LoVo (cell line): ENCODE results near the gene OLFM2.

ENCODE experiments used
- DNase-seq: peaks from one replicate; pipeline ENCODE4 v3.0.0-alpha.2; 2016; ENCODE audit warnings: low spot score

OLFM2 gene

GRCh38 chr19:9906475-9907087, 29.7 kb downstream of the OLFM2 start:
- no peak for DNase-seq

- DNase-seq = no peak
Measured at GRCh38 chr19:9903336-9903735, 33.0 kb downstream of the OLFM2 start.

DNA sequence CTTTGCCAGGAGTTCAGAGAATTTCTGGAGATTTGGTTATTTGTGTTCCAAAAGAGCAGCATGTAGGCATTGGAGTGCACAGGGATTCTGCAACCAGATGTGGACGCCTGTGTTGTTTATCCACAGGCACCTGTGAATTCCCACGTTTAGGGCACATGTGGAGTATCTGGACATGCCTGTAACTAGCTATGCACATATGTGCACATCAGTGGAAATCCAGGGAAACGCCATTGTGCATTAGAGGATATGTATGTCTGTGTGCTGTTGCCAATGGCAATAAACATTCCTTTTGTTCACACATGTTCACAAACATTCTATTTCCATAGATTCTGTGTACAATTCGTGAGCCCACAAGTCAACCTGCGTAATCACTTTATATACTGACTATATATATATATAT, 34.7 kb downstream of the OLFM2 start:
- no peak for DNase-seq

GRCh38 chr19:9901020-9901419, 35.3 kb downstream of the OLFM2 start:
- DNase-seq = no peak

- no peak for DNase-seq
Measured at GRCh38 chr19:9891609-9892373, 44.5 kb downstream of the OLFM2 start.

DNA sequence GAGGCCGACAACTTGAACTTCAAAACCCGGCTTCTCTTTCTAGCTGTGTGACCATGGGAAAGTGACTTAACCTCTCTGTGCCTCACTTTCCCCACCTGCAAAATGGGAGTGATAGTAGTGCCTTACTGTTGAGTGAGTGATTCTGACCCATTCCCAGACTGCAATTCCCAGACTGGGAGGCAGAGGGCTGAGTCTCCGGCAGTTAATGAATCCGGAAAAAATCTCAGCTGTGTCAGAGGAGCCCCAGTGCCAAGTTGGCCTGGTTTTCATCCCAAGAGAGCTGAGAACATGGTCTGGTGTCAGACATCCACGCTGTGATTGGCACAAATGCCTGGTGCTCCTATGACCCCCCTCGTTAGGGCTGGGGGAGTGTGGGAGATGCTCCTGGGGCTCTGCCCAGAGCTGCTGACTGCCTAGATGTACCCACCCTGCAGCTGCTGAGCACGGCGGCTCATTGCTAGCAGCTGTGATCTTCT, 51.2 kb downstream of the OLFM2 start:
- no peak for DNase-seq

GRCh38 chr19:9883764-9884163, 52.6 kb downstream of the OLFM2 start:
- no peak for DNase-seq

- peak; percentile 17 for DNase-seq
Measured at GRCh38 chr19:9883231-9883758, 53.0 kb downstream of the OLFM2 start.

GRCh38 chr19:9881720-9882119, 54.6 kb downstream of the OLFM2 start:
- peak; percentile 67 for DNase-seq

DNA sequence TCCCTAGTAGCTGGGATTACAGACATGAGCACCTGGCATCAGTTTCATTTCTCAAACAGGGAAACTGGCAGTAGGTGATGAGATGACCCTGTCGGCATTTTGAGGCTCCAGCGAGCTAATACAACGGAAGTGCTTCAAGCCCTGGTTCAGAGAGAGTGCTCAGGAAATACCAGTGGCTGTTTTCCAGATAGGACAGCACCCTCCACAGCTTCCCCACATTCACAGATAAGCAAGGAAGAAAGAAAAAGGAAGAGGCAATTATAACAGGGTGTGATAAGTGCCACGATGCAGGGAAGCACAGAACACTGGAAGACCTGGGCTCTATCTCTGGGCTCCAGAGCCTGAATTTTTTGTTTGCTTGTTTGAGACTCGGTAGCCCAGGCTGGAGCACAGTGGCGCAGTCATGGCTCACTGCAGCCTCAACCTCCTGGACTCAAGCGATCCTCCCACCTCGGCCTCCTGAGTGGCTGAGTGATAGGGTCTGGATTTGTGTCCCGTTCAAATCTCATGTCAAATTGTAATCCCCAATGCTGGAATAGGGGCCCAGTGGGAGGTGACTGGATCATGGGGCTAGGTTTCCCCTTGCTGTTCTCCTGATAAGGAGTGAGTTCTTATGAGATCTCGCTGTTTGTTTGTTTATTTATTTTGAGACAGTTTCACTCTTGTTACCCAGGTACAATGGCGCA, 57.7 kb downstream of the OLFM2 start:
- no peak for DNase-seq

GRCh38 chr19:9877780-9878510, 58.4 kb downstream of the OLFM2 start:
- no peak for DNase-seq

DNA sequence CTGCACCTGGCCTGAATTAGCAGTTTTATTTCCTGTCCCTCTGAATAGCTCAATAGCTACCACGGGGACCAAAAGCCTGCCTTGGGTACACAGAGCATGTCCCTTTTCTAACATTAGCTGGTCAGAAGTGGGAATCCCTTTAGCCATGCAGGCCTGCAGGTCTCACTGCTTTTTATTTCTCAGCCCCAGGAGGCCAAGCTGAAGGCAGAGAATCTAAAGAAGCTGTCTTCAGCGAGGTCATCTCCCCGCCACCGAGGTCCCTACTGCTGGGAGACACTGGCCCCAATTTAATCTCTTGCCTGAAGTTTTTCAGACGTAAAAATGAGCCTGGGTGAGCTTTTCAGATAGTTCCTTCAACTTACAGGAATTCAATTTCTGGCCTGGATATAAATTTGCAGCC, 60.5 kb downstream of the OLFM2 start:
- DNase-seq = no peak

GRCh38 chr19:9875031-9875627, 61.2 kb downstream of the OLFM2 start:
- no peak for DNase-seq

DNA sequence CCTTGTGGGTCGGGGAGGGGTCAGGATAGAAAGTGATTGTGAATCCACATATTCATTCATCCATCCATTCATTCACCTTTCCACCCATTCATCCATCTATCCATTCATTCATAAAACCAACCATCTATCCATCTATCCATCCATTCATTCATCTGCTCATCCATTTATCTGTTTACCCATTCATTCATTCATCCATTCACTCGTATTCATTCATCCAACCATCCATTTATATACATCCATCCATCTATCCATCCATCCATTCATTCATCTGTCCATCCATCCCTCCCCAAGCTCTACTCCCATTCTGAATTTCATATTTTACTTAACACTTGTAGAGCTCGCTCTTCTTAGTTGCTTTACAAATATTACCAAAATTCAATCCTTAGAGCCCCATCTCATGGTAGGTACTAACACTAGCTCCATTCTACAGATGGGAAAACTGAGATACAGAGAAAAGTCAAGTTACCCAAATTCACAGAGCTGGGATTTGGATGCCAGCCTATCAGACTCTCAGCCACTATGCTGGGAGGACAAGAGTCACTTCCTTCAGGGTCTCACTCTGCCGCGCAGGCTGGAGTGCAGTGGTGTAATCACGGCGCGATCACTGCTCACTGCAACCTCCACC, 63.6 kb downstream of the OLFM2 start:
- DNase-seq = no peak

DNA sequence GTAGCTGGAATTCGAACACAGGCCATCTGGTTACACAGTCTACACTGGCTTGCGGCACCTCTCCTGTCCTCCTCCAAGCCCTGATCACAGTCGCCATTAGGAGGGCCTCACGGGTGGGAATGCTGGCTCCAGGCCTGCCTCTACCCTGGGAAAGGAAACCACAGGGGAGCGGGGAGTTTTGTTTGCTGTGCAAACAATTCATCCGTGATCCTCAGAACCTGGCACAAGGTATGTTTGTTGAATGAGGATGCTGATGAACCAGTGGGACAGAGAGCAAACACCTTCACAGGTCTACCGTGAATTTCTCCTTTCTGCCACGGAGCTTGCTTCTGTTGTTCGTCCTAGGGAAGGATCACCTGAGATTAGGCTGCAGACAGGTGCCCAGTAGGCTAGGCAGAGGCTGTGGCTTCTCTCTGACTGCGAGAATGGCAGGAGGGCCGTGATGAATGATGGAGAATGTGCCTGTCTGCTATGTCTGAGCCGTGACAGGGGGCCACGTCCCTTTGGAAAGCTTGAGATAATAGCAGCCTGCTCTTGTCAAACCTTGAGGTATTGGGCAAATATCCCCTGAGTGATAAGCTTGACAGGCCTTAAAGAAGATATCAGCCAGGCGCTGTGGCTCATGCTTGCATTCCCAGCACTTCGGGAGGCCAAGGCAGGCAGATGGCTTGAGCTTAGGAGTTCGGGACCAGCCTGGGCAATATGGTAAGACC, 64.5 kb downstream of the OLFM2 start:
- DNase-seq = no peak

GRCh38 chr19:9868983-9869617, 67.2 kb downstream of the OLFM2 start:
- no peak for DNase-seq

DNA sequence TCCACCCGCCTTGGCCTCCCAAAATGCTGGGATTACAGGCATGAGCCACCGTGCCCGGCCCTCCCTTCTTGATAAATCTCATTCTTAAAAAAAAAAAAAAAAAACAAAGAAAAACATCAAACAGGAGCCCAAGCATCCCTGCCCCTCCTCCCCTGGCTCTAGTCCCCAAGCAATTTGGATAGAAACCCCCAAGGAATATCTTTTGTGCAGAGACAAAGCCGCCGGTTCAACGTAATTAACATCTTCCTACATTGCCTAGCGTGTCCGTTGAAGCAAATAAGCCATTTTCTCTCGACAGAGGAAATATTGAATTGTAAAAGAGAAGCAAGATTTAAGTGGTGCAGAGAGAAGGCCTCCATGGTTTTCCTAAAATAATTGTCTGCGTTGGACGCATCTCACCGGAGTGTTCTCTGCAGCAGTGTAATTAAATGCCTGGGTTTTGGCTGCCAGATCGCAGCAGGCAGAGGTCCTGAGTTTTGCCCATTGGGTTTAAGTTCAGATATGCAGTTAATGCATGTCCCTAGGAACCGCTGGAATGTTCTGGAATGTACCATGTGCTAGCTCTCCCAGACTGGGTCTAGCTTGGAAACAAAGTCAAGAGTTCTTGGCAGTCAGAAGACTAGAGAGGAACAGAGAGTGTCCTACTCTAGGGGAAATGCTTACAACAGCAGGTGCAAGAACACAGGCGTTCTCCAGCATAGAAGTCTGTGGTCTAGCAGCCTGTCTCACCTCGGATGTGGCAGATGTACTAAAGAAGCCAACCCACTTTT, 70.4 kb downstream of the OLFM2 start:
- no peak for DNase-seq

- no peak for DNase-seq
Measured at GRCh38 chr19:9863759-9864158, 72.6 kb downstream of the OLFM2 start.

GRCh38 chr19:9862938-9863337, 73.4 kb downstream of the OLFM2 start:
- no peak for DNase-seq
